K562 (cell line): ENCODE measurements around the gene ACBD6. TPM values are rescaled to one million over a fixed set of nuclear protein-coding genes. Genes with fewer than 3 reads are reported as not detected.

Experiments
- ATAC-seq: fragments of 200-7000 bp; cut with Tn5 transposase; 3 replicates; pipeline ENCODE4 v1.9.1; 2020; ENCODE audit warnings: moderate library complexity
- BruUV-seq: library from RNA; stranded (reverse); fragments of 400-500 nt; replicated peaks from 2 replicates; lab custom pipeline; 2021; lab: Mats Ljungman, UMichigan
- CTCF ChIA-PET: fragments of 300-600 bp; formaldehyde crosslinking; extraction: SDS; loops from one replicate; lab custom pipeline; 2021; ENCODE audit warnings: low intra/inter-chr PET ratio; lab: Yijun Ruan, JAX
- POLR2A ChIA-PET: fragments of 300-600, 350-650 bp; sonication (Branson Sonifier 250); formaldehyde crosslinking; extraction: SDS; loops from one replicate; lab custom pipeline; 2021; ENCODE audit warnings: antibody characterized with exemption, inconsistent platforms; lab: Yijun Ruan, JAX
- DNase-seq, 4 experiments: peaks; one replicate each; pipeline versions ENCODE4 v3.0.0 to v3.0.0-alpha.2; 2011 to 2018; ENCODE audit warnings: low spot score in 3 of 4, mixed read lengths in 3 of 4; ENCODE audit errors: extremely low read depth in 1 of 4
- FAIRE-seq: peaks from 2 replicates; lab custom pipeline; 2011; peaks lifted over from hg19 to GRCh38; lab: Jason Lieb, UNC
- H2AFZ ChIP-seq: 2 replicates; pipeline ENCODE4 v1.6.0; 2011; ENCODE audit warnings: low read depth, low read length, control low read depth, inconsistent platforms
- H3K27ac ChIP-seq: fragments of 200-600 bp; 3 replicates; pipeline ENCODE4 v1.8.0; 2011; ENCODE audit warnings: low read depth, mild to moderate bottlenecking, control low read depth, inconsistent platforms, low read length, moderate library complexity, mixed read lengths; ENCODE audit errors: extremely low read depth
- H3K27me3 ChIP-seq, 2 experiments: fragments of 300-600 bp in 1 of 2; 2 replicates in 1 of 2; 3 replicates in 1 of 2; pipeline versions ENCODE4 v1.6.0 to v1.8.0; 2011; ENCODE audit warnings: inconsistent platforms in 2 of 2, low read length in 2 of 2, mild to moderate bottlenecking in 1 of 2, mixed read lengths in 1 of 2, moderate library complexity in 1 of 2; ENCODE audit not compliant: control insufficient read depth in 2 of 2, insufficient read depth in 2 of 2
- H3K36me3 ChIP-seq: fragments of 300-600 bp; 3 replicates; pipeline ENCODE4 v1.8.0; 2011; ENCODE audit warnings: mild to moderate bottlenecking, low read length, inconsistent platforms; ENCODE audit not compliant: control insufficient read depth, insufficient read depth
- H3K4me1 ChIP-seq, 2 experiments: fragments of 200-600 bp in 1 of 2; replicated peaks in 1 of 2; 2 replicates in 1 of 2; 3 replicates in 1 of 2; pipeline versions ENCODE4 v1.5.1 to v1.8.0; 2011; ENCODE audit warnings: inconsistent platforms in 2 of 2, low read length in 2 of 2, mild to moderate bottlenecking in 1 of 2, mixed read lengths in 1 of 2, moderate library complexity in 1 of 2; ENCODE audit not compliant: control insufficient read depth in 2 of 2, insufficient read depth in 2 of 2
- H3K4me2 ChIP-seq: 2 replicates; pipeline ENCODE4 v1.6.1; 2011; ENCODE audit warnings: low read length, control low read depth, inconsistent platforms, mixed read lengths; ENCODE audit not compliant: insufficient read depth
- H3K4me3 ChIP-seq: fragments of 200-600 bp; sonication (generic), shearing (Covaris generic); 2 replicates; pipeline ENCODE4 v1.5.1; 2016; ENCODE audit warnings: control low read depth, inconsistent platforms
- H3K79me2 ChIP-seq: fragments of 200-600 bp; 3 replicates; pipeline ENCODE4 v1.8.0; 2011; ENCODE audit warnings: low read length, inconsistent platforms; ENCODE audit not compliant: control insufficient read depth, insufficient read depth
- H3K9ac ChIP-seq, 2 experiments: 2 replicates each; pipeline versions ENCODE4 v1.6.0 to v1.6.1; 2011; ENCODE audit warnings: low read depth in 2 of 2, low read length in 2 of 2, control low read depth in 1 of 2, inconsistent platforms in 1 of 2, mild to moderate bottlenecking in 1 of 2, mixed read lengths in 1 of 2; ENCODE audit not compliant: insufficient read depth in 1 of 2
- H3K9me1 ChIP-seq: one replicate; pipeline ENCODE4 v1.6.0; 2011; ENCODE audit warnings: inconsistent platforms, mild to moderate bottlenecking, low read length, moderate library complexity; ENCODE audit not compliant: control insufficient read depth, insufficient read depth
- H3K9me3 ChIP-seq: replicated peaks from 2 replicates; pipeline ENCODE4 v1.5.1; 2011; ENCODE audit warnings: low read depth, low read length, inconsistent platforms; ENCODE audit not compliant: control insufficient read depth, insufficient read depth
- H4K20me1 ChIP-seq: replicated peaks from 2 replicates; pipeline ENCODE4 v1.6.1; 2011; ENCODE audit warnings: low read length, inconsistent platforms, mixed read lengths; ENCODE audit not compliant: control insufficient read depth, insufficient read depth
- CEBPB ChIP-seq: fragments of 450-650 bp; IDR thresholded peaks from 2 replicates; pipeline ENCODE4 v1.6.1; 2016; ENCODE audit warnings: missing genetic modification characterization, missing compliant biosample characterization
- HLTF ChIP-seq: fragments of 450-650 bp; IDR thresholded peaks from 2 replicates; pipeline ENCODE4 v1.6.1; 2016
- MCM2 ChIP-seq: fragments of 450-650 bp; IDR thresholded peaks from 2 replicates; pipeline ENCODE4 v1.6.1; 2017; ENCODE audit warnings: low read depth, mild to moderate bottlenecking
- SRSF1 ChIP-seq: fragments of 200-400 bp; formaldehyde crosslinking; IDR thresholded peaks from 2 replicates; pipeline ENCODE4 v1.6.1; 2017; ENCODE audit warnings: mild to moderate bottlenecking, low read depth, low read length, moderate library complexity
- WGBS: fragments of 100-300 bp; shearing (Covaris generic); methylation state at CpG from one replicate; pipeline ENCODE4 v1.1.6; 2016; ENCODE audit warnings: low coverage, mixed read lengths; ENCODE audit not compliant: insufficient coverage; ENCODE audit errors: missing lambda C conversion rate; 5-methylcytosine and 5-hydroxymethylcytosine counted together
- in situ Hi-C: fragments of 300-500 bp; cut with MboI; formaldehyde crosslinking; loops from 4 replicates; pipeline ENCODE4 v1.15.0; 2018; ENCODE audit warnings: inconsistent platforms, mixed read lengths
- intact Hi-C: fragments of 100-400 bp; cut with micrococcal nuclease; formaldehyde crosslinking; loops from 2 replicates; pipeline ENCODE4 v1.14.2; 2022
- polyA plus RNA-seq, 8 experiments: library from polyadenylated mRNA; depleted of rRNA in 4 of 8; stranded (reverse) in 5 of 8; unstranded in 3 of 8; fragments of >200 nt; fragmentation: Nextera tagmentation in 2 of 8; fragmentation: Illumina TruSeq in 1 of 8; extraction: Ambion mirVana in 2 of 8; extraction: Trizol in 1 of 8; gene quantifications; 2 replicates each; pipeline versions ENCODE4 v1.2.1 to v1.2.3, GENCODE V29; 2011 to 2014; ENCODE audit warnings: inconsistent platforms in 1 of 8, missing spikeins in 1 of 8
- total RNA-seq, 7 experiments: library from RNA; depleted of rRNA in 6 of 7; stranded (reverse); fragments of >200 nt in 6 of 7; fragmentation: Illumina TruSeq in 2 of 7; extraction: Trizol in 2 of 7; gene quantifications; 2 replicates each; pipeline versions ENCODE4 v1.2.1 to v1.2.3, GENCODE V29; 2011 to 2021; ENCODE audit warnings: low replicate concordance in 1 of 7

ACBD6 gene
- total and polyA plus RNA-seq, 9 of the 15 experiments (the other 6 are each of a cell fraction or from before 2014, with no cell fraction given): 16.9 to 107 (median 77.7) TPM

GRCh38 chr1:180433873-180434272, 68.5 kb downstream of the ACBD6 start:
- Histone ChIP-seq H3K79me2 (peaks cover 22% of the 10 kb centered on the region; the same call in 2 of the 3 replicates), H3K4me3 (no peak overlapping the region), H3K9me1 (no peaks in the 10 kb centered on the region), H3K27me3 (no peaks in the 10 kb centered on the region), H3K4me1 (no peaks in the 10 kb centered on the region), H3K4me2 (no peak overlapping the region), H2AFZ (no peak overlapping the region), H3K9me3 (no peaks in the 10 kb centered on the region), H3K27ac (no peak overlapping the region), H4K20me1 (no peaks in the 10 kb centered on the region), H3K36me3 (peaks cover 3% of the 10 kb centered on the region; the same call in 1 of the 3 replicates), H3K9ac (no peak overlapping the region)
- CTCF ChIA-PET: no interaction called here
- ATAC-seq: no peak
- no TSS peak for BruUV-seq
- DNase-seq: no peak
- intact Hi-C loops (loop anchor here (5.0 kb wide), 1 partner anchor 827 kb away; no protein-coding TSS in a partner anchor), in situ Hi-C loops (no loop called here)
- WGBS: 73% methylated on average over 2 of the region's 2 CpGs
- no peak for TF ChIP-seq SRSF1
- no peak for FAIRE-seq
- POLR2A ChIA-PET: interaction anchor here (0.5 kb wide), 1 partner anchor 753 kb away, joined by 3 read pairs; no protein-coding TSS in a partner anchor

GRCh38 chr1:180431683-180432082, 70.7 kb downstream of the ACBD6 start:
- ChIA-PET CTCF (no interaction called here), POLR2A (no interaction called here)
- no peak for FAIRE-seq
- no peaks in the 10 kb centered on the region for H3K9me1 ChIP-seq
- in situ Hi-C loops: no loop called here
- BruUV-seq: no TSS peak
- 96% methylated on average over 6 of the region's 6 CpGs for WGBS
- no peak for DNase-seq
- ATAC-seq: no peak
- H3K4me2 ChIP-seq: no peak overlapping the region
- no peaks in the 10 kb centered on the region for H3K9me3 ChIP-seq
- H3K27ac ChIP-seq: no peak overlapping the region
- H3K4me3 ChIP-seq: no peak overlapping the region
- no peaks in the 10 kb centered on the region for H3K4me1 ChIP-seq
- no peak overlapping the region for H2AFZ ChIP-seq
- H4K20me1 ChIP-seq: no peaks in the 10 kb centered on the region
- H3K79me2 ChIP-seq: peaks cover 18% of the 10 kb centered on the region; the same call in 2 of the 3 replicates
- H3K36me3 ChIP-seq: peaks cover 3% of the 10 kb centered on the region; the same call in 1 of the 3 replicates
- H3K9ac ChIP-seq: no peak overlapping the region
- intact Hi-C loops: loop anchor here (5.0 kb wide), 1 partner anchor 824 kb away; no protein-coding TSS in a partner anchor
- H3K27me3 ChIP-seq: no peaks in the 10 kb centered on the region
- TF ChIP-seq HLTF (no peak), CEBPB (tag) (peak; percentile 67), MCM2 (no peak)
